OCI-LY7 (cell line): Measurements from ENCODE around the gene POTEH. TPM values are rescaled to one million over a fixed set of nuclear protein-coding genes. Genes with fewer than 3 reads are reported as not detected.
A peak's percentile ranks its signal among the peaks of the same experiment; 100 is the strongest.
"Not testable (repeated sequence)": the region's sequence is repeated elsewhere in the genome, so short reads cannot be mapped to it uniquely, and the experiment has no call there.

Experiments
- Bru-seq: library from RNA; stranded (reverse); fragments of 400-500 nt; gene quantifications from one replicate; lab custom pipeline; 2021; lab: Mats Ljungman, UMichigan
- BruChase-seq, 2 experiments: library from RNA; stranded (reverse); fragments of 400-500 nt; gene quantifications; one replicate each; lab custom pipeline; 2021; lab: Mats Ljungman, UMichigan
- BruUV-seq: library from RNA; stranded (reverse); fragments of 400-500 nt; replicated peaks from 2 replicates; lab custom pipeline; 2021; lab: Mats Ljungman, UMichigan
- CTCF ChIA-PET: fragments of 300-600 bp; sonication (Branson Sonifier 250); formaldehyde crosslinking; loops from one replicate; lab custom pipeline; 2022; ENCODE audit warnings: antibody characterized with exemption; ENCODE audit not compliant: unreplicated experiment; lab: Charles Lee
- POLR2A ChIA-PET: fragments of 300-600 bp; sonication (Branson Sonifier 250); formaldehyde crosslinking; loops from one replicate; lab custom pipeline; 2022; ENCODE audit warnings: antibody characterized with exemption; lab: Charles Lee
- DNase-seq: peaks from one replicate; pipeline ENCODE4 v3.0.0-alpha.2; 2015; ENCODE audit warnings: low spot score
- H2AFZ ChIP-seq: fragments of 200-600 bp; sonication (generic), shearing (Covaris generic); 2 replicates; pipeline ENCODE4 v1.6.1; 2014; ENCODE audit warnings: mild to moderate bottlenecking, antibody characterized with exemption, low read length, moderate library complexity
- H3K27ac ChIP-seq: fragments of 200-600 bp; sonication (generic); 2 replicates; pipeline ENCODE4 v1.5.1; 2014; ENCODE audit warnings: mixed run types, low read depth, mild to moderate bottlenecking, moderate library complexity, low read length, inconsistent platforms; ENCODE audit not compliant: poor library complexity, severe bottlenecking
- H3K36me3 ChIP-seq: fragments of 200-600 bp; sonication (generic); 2 replicates; pipeline ENCODE4 v1.6.1; 2014; ENCODE audit warnings: mild to moderate bottlenecking, antibody characterized with exemption, low read length, moderate library complexity, mixed read lengths; ENCODE audit not compliant: insufficient read depth
- H3K4me1 ChIP-seq: fragments of 200-600 bp; sonication (generic); 2 replicates; pipeline ENCODE4 v1.5.1; 2014; ENCODE audit warnings: mild to moderate bottlenecking, low read length; ENCODE audit not compliant: insufficient read depth, poor library complexity, severe bottlenecking
- H3K4me2 ChIP-seq: fragments of 200-600 bp; sonication (generic); 2 replicates; pipeline ENCODE4 v1.6.1; 2014; ENCODE audit warnings: mild to moderate bottlenecking, low read length
- H3K4me3 ChIP-seq: fragments of 200-600 bp; sonication (generic); 2 replicates; pipeline ENCODE4 v1.5.1; 2014; ENCODE audit warnings: mild to moderate bottlenecking, low read depth, low read length; ENCODE audit not compliant: poor library complexity, severe bottlenecking
- H3K79me2 ChIP-seq: fragments of 200-600 bp; sonication (generic); 2 replicates; pipeline ENCODE4 v1.6.1; 2016; ENCODE audit warnings: low read depth, mild to moderate bottlenecking, low read length, moderate library complexity, mixed read lengths; ENCODE audit not compliant: insufficient read depth
- H3K9me2 ChIP-seq: fragments of 200-600 bp; sonication (generic); 2 replicates; pipeline ENCODE4 v1.6.1; 2016; ENCODE audit warnings: mild to moderate bottlenecking, low read length, mixed read lengths; ENCODE audit not compliant: insufficient read depth
- H3K9me3 ChIP-seq: fragments of 200-600 bp; sonication (generic); 2 replicates; pipeline ENCODE4 v1.6.1; 2014; ENCODE audit warnings: mild to moderate bottlenecking, mixed run types, low read length, mixed read lengths
- H4K20me1 ChIP-seq: fragments of 200-600 bp; sonication (generic); 2 replicates; pipeline ENCODE4 v1.6.1; 2014; ENCODE audit warnings: mild to moderate bottlenecking, antibody characterized with exemption, low read length, moderate library complexity, mixed read lengths; ENCODE audit not compliant: insufficient read depth
- intact Hi-C: fragments of 100-400 bp; cut with micrococcal nuclease; formaldehyde crosslinking; loops from one replicate; pipeline ENCODE4 v1.10.0; 2022; ENCODE audit not compliant: unreplicated experiment
- long read RNA-seq: library from polyadenylated mRNA; stranded (forward); transcript quantifications from one replicate; pipeline ENCODE4 v2.0.0, GENCODE V29; 2022
- total RNA-seq, 2 experiments: library from RNA; depleted of rRNA in 1 of 2; stranded (reverse); fragments of >200 nt in 1 of 2; shearing (Covaris generic) in 1 of 2; gene quantifications; 2 replicates each; pipeline ENCODE4 v1.2.3, GENCODE V29; 2014 to 2022

Gene POTEH
- total RNA-seq (2014; rRNA removed; shearing (Covaris generic)) (0.33 and 0.79 TPM in 2 replicates), total RNA-seq (2022) (0.96 and 1.2 TPM in 2 replicates), Bru-seq, nascent RNA (percentile 26 among the genes with signal in this experiment), BruChase-seq, experiment 1, labeled RNA remaining after a 6-hour chase (percentile 36 among the genes with signal in this experiment), BruChase-seq, experiment 2, labeled RNA remaining after a 2-hour chase (percentile 31 among the genes with signal in this experiment)
- long read RNA-seq = 0 reads

DNA sequence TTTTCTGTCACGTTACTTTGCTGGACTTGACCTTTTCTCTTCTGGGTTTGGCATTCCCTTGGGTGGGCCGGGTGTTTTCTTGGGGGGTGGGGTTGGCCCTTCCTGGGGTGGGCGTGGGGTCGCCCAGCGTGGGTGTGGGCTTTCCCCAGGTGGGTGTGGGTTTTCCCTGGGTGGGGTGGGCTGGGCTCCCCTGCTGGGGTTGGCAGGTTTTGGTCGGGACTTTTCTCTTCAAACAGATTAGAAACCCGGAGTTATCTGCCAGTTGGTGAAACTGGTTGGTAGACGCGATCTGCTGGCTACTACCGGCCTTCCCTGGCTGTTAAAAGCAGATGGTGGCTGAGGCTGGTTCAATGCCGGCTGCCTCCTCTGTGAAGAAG lies at the start of gene POTEH:
TSS of gene POTEH (plus strand) at position 278 of the 377 bp plus-strand sequence. CDS start at position 330, 52 bp downstream.
- intact Hi-C loops, CTCF ChIA-PET, H3K4me2 ChIP-seq, H3K4me1 ChIP-seq, H3K4me3 ChIP-seq, DNase-seq, H3K9me2 ChIP-seq, H3K36me3 ChIP-seq, POLR2A ChIA-PET, H4K20me1 ChIP-seq, H3K27ac ChIP-seq, H2AFZ ChIP-seq, H3K9me3 ChIP-seq, BruUV-seq, H3K79me2 ChIP-seq: not testable (repeated sequence)

DNA sequence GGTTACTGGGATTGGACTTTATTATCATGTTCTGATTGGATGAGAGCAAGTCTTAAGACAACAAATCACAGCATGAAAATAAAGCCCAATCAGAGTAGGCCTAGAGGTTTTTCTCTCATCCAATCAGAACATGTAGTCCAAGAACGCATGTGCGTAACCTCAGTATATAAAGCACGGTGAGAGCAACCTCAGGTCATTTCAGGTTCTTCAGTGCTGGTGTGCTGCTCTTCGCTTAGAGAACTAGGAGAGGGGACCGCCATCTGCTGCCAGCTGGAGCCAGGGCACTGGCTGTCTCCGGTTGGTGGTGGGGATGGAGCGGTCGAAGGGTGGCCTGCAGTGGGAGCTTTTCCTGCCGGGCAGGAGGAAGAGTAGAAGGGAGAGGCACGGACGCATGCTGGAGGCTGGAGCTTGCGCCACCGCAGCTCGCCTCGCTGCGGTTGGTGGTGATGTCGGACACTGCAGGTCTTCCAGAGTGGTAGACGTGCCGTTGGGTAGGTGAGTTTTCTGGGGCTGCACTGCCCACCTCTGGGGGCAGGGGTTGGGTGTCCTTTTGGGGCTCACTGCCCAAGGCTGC lies 47.5 kb upstream of the POTEH start:
- CTCF ChIA-PET, H3K4me3 ChIP-seq, H3K79me2 ChIP-seq, H3K9me2 ChIP-seq, POLR2A ChIA-PET, H3K4me2 ChIP-seq, intact Hi-C loops, H2AFZ ChIP-seq, H4K20me1 ChIP-seq, H3K9me3 ChIP-seq, H3K4me1 ChIP-seq, H3K36me3 ChIP-seq, H3K27ac ChIP-seq, DNase-seq, BruUV-seq: not testable (repeated sequence)

DNA sequence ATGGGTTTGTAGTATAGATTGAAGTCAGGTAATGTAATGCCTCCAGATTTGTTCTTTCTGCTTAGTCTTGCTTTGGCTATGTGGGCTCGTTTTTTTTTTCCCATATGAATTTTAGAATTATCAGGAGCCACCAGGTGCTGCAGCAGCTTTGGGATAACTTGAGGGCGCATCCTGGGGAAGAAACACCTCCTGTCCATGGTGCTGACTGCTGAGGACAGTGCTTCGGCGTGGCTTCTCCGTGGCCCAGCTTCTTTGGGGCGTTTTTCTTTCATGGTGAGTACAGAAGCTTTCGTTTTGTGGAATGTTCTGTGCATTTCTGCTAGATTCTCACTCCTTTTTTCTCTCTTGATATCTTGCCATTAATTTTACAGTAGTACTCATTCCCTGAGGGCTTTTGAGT lies 37.9 kb upstream of the POTEH start:
- DNase-seq, H2AFZ ChIP-seq, H3K4me1 ChIP-seq, BruUV-seq, intact Hi-C loops, H3K9me2 ChIP-seq, H3K4me2 ChIP-seq, H3K36me3 ChIP-seq, H4K20me1 ChIP-seq, POLR2A ChIA-PET, H3K27ac ChIP-seq, H3K4me3 ChIP-seq, CTCF ChIA-PET, H3K79me2 ChIP-seq, H3K9me3 ChIP-seq: not testable (repeated sequence)

DNA sequence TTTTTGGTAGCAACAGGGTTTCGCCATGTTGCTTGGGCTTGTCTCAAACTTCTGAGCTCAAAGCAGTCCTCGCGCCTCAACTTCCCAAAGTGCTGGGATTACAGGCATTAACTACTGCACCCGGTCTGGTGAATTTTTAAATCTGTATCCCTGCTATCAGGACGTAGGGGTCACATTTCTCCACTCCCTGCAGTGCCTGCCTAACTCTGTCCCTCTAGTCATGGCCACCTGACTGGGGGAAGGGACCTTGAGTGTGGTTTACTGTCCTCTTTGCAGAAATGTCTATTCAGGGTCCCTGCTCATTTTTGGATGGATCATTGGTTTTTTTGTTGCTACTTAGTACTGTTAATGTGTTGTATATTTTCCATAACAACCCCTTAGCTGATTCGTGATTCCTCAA lies 37.1 kb upstream of the POTEH start:
- DNase-seq, H3K9me3 ChIP-seq, H4K20me1 ChIP-seq, POLR2A ChIA-PET, H3K27ac ChIP-seq, H3K4me2 ChIP-seq, H3K36me3 ChIP-seq, intact Hi-C loops, H3K9me2 ChIP-seq, CTCF ChIA-PET, BruUV-seq, H3K79me2 ChIP-seq, H3K4me1 ChIP-seq, H3K4me3 ChIP-seq, H2AFZ ChIP-seq: not testable (repeated sequence)

DNA sequence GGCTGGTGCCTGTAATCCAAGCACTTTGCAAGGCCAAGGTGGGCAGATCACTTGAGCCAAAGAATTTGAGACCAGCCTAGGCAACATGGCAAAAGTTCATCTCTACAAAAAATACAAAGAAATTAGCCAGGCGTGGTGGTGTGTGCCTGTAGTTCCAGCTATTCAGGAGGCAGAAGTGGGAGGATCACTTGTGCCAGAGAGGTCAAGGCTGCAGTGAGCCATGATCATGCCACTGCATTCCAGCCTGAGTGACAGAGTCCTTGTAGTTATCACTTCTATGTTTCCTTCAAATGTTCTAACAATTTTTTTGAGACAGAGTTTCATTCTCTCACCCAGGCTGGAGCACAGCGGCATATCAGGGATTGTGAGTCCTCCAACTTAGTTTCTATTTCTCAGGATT lies 36.6 kb upstream of the POTEH start:
- H3K9me2 ChIP-seq, H3K36me3 ChIP-seq, H2AFZ ChIP-seq, H4K20me1 ChIP-seq, H3K4me1 ChIP-seq, H3K9me3 ChIP-seq, H3K79me2 ChIP-seq, H3K4me2 ChIP-seq, DNase-seq, POLR2A ChIA-PET, intact Hi-C loops, H3K27ac ChIP-seq, BruUV-seq, H3K4me3 ChIP-seq, CTCF ChIA-PET: not testable (repeated sequence)

DNA sequence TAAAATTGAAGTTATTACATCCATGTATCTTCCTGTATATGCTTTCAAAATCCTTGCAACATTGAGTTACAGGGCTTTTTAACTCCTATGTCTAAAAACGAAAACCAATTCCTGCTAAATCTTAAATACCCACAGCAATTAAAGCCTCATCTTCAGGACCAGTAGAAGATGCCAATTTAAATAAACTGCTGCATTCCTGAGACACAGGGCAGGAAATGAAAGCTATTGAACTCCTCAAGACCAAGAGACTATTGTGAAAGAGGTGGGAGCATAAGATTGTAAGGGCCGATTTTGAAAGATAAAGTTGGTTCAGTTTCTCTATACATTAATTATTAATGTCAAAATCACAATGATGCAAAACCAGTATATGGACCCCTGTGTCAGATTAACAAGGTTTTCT lies 28.7 kb upstream of the POTEH start:
- H3K36me3 ChIP-seq, H3K4me2 ChIP-seq, H3K9me3 ChIP-seq, BruUV-seq, H2AFZ ChIP-seq, H4K20me1 ChIP-seq, H3K27ac ChIP-seq, H3K4me1 ChIP-seq, DNase-seq, H3K79me2 ChIP-seq, POLR2A ChIA-PET, CTCF ChIA-PET, intact Hi-C loops, H3K9me2 ChIP-seq, H3K4me3 ChIP-seq: not testable (repeated sequence)
